DND-41 (cell line): ENCODE results near the gene FMNL3.

ENCODE experiments used
- EZH2 ChIP-seq: IDR thresholded peaks from 3 replicates; pipeline ENCODE4 v1.6.1; 2012; ENCODE audit warnings: borderline replicate concordance, low read depth, mild to moderate bottlenecking, moderate library complexity, low read length, inconsistent platforms; ENCODE audit not compliant: severe bottlenecking
- TF ChIP-seq, protein P1 (sequence below): IDR thresholded peaks from 2 replicates; pipeline ENCODE4 v1.5.1; 2012; ENCODE audit warnings: borderline replicate concordance, low read length, moderate library complexity, mild to moderate bottlenecking; ENCODE audit not compliant: poor library complexity, severe bottlenecking; ENCODE audit errors: extremely low read depth

DNA sequence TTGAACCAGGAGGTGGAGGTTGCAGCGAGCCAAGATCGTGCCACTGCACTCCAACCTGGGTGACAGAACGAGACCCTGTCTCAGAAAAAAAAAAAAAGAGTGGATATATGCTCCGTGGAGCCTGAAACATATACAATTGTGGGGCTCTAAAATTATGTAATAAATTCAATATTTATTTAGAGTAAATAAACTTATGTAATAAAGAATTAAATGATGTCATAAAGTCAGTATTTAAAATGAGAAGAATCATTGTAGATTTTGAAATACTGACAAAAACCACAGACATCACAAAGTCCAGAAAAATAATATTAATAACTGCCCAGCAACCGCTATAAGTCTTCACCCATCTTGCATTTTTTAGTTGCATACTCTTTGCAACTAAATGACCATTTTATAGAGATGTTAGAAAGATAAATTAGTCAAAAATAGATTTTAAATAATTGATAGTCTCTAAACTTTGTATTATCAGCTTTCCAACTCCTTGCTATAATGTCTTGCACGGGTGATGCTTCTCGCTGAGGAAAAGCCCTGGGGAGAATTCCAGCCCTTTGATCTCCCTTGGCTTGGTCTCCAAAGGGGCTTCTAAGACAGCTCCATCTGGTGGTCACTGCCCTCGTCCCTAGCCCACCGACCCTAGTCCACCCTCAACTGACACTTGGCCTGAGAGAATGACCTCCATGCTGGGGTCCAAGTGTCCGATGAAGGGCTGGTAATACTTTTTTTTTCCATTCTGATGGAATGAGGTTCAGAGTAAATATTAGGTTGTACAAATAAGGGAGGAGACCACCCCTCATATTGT is 26.2 kb upstream of the FMNL3 start:
- TF ChIP-seq, protein P1, sequence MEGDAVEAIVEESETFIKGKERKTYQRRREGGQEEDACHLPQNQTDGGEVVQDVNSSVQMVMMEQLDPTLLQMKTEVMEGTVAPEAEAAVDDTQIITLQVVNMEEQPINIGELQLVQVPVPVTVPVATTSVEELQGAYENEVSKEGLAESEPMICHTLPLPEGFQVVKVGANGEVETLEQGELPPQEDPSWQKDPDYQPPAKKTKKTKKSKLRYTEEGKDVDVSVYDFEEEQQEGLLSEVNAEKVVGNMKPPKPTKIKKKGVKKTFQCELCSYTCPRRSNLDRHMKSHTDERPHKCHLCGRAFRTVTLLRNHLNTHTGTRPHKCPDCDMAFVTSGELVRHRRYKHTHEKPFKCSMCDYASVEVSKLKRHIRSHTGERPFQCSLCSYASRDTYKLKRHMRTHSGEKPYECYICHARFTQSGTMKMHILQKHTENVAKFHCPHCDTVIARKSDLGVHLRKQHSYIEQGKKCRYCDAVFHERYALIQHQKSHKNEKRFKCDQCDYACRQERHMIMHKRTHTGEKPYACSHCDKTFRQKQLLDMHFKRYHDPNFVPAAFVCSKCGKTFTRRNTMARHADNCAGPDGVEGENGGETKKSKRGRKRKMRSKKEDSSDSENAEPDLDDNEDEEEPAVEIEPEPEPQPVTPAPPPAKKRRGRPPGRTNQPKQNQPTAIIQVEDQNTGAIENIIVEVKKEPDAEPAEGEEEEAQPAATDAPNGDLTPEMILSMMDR: no peak
- no peak for TF ChIP-seq EZH2
